HL-60 (cell line): ENCODE measurements around the gene TTLL1.

Source experiments
- CTCF ChIP-seq: IDR thresholded peaks from one replicate; pipeline ENCODE4 v1.5.1; 2011; ENCODE audit warnings: low read length, control low read depth, inconsistent platforms; ENCODE audit not compliant: insufficient read depth
- GABPA ChIP-seq: IDR thresholded peaks from 2 replicates; pipeline ENCODE4 v1.6.1; 2012; ENCODE audit warnings: low read depth
- POLR2AphosphoS5 ChIP-seq: IDR thresholded peaks from 2 replicates; pipeline ENCODE4 v1.6.1; 2012; ENCODE audit warnings: low read depth

DNA sequence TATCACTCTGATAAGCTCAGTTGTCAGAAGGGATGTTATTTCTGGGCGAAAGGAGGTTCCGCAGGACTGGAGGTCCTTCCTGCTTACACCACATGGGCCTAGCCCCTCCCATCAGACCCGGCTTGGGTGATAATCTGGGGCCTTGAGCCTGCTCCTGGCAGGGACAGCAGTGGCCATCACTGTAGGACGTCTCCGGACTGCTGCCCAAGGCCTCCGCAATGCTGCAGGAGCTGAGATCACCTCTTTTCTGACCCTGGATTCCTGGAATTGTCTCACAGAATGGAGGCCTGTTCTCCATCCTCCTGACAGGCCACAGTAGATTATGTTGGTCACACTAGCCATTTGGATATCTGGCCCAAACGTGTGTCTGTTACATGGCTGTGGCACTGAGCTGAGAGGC, 12.1 kb upstream of the TTLL1 start:
- TF ChIP-seq CTCF (no peak), POLR2AphosphoS5 (no peak), GABPA (no peak)
